GM23248 (cell line): ENCODE results near the gene ZBTB40.

Source experiments
- EZH2 ChIP-seq: fragments of 200-600 bp; sonication (generic); IDR thresholded peaks from 2 replicates; pipeline ENCODE4 v1.6.1; 2018; ENCODE audit warnings: antibody characterized with exemption, mild to moderate bottlenecking; ENCODE audit not compliant: insufficient read depth, poor library complexity, severe bottlenecking
- EZH2phosphoT487 ChIP-seq: fragments of 200-600 bp; sonication (generic); IDR thresholded peaks from 2 replicates; pipeline ENCODE4 v1.6.1; 2018; ENCODE audit warnings: antibody characterized with exemption, moderate library complexity, mild to moderate bottlenecking, low read depth; ENCODE audit not compliant: insufficient read depth

DNA sequence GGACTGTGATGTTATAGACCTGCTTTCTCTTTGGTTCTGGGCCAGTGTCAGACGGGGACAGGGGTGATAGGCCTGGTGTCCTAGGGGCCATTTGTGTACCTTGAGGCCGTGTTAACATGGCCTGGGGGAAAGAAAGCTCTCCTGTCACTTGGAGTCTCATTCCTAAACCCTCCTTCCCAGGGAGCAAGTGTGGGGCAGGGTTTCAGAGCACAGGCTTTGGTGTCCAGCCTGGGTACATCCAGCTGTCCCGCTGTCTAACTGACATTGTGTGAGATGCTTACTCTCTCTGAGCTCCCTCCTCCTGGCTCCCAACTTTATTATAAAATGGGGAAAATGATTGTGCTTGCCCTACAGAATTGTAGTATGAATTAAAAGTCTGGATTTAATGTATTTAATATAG lies 79.1 kb downstream of the ZBTB40 start:
- TF ChIP-seq EZH2 (no peak), EZH2phosphoT487 (no peak)
